ENCODE results near the gene PHRF1. TPM values are rescaled to one million over a fixed set of nuclear protein-coding genes. Genes with fewer than 3 reads are reported as not detected.
A peak's percentile ranks its signal among the peaks of the same experiment; 100 is the strongest.

Gene PHRF1
- total RNA-seq, 1 experiment from 2014 or later: 45.5 TPM

DNA sequence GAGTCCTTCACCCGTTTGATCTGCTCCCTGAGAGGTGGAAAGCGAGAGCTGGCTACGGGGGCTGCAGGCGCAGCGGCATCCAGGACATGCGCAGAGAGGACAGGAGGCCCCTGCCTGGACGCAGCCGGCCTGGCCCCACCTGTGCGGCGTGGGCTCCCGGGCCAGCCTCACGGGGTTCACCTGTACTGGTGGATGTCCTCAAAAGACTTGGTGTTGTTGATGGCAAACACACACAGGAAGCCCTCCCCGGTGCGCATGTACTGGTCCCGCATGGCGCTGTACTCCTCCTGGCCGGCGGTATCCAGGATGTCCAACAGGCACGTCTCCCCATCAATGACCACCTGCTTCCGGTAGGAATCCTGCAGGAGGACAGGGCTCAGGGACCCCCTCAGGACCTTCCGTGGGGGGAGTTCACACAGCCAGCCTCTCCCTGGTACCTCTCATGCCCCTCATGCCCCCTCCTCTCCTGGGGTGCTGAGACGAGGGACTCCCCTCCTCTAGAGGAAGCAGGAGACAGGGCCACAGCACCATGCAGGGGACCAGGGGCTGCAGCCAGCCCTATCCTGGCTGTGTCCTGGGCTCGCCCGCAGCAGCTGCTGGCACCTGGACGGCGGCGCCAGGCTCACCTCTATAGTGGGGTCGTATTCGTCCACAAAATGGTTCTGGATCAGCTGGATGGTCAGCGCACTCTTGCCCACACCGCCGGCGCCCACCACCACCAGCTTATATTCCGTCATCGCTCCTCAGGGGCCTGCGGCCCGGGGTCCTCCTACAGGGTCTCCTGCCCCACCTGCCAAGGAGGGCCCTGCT lies 42.5 kb upstream of the PHRF1 start:
- no peak overlapping the region for H2AFZ ChIP-seq (ENCODE audit: low read depth, low read length, poor library complexity, severe bottlenecking)
- H3K4me3 ChIP-seq (replicated peaks in 1 of 2; ENCODE audit: low read depth in 1 of 2, low read length in 2 of 2): peak overlapping the region; percentile 69 to 90
- DNase-seq (ENCODE audit: low read depth, low spot score) (no peak), ATAC-seq (no peak)
- H3K27me3 ChIP-seq (ENCODE audit: insufficient read depth, low read length): no peaks in the 10 kb centered on the region
- CTCF ChIA-PET: no interaction called here
- H3K27ac ChIP-seq (ENCODE audit: low read depth, low read length): peak overlapping the region; percentile 95; the same call in 1 of the 2 replicates
- intact Hi-C loops (cut with micrococcal nuclease): no loop called here
- H3K4me1 ChIP-seq (ENCODE audit: control insufficient read depth in 1 of 2, insufficient read depth in 2 of 2, low read length in 2 of 2): peaks cover 15 to 33% of the 10 kb centered on the region in 2 experiments; a peak in 3 of 4 replicates
- H3K9me2 ChIP-seq (ENCODE audit: insufficient read depth): no peaks in the 10 kb centered on the region
- H3K4me2 ChIP-seq (ENCODE audit: low read length): peak overlapping the region; percentile 92
- no peaks in the 10 kb centered on the region for H4K20me1 ChIP-seq (ENCODE audit: insufficient read depth)
- no peaks in the 10 kb centered on the region for H3K9me3 ChIP-seq (ENCODE audit: control insufficient read depth in 1 of 2, insufficient read depth in 1 of 2, low read depth in 1 of 2, low read length in 2 of 2)
- TSS peak; percentile 36 for BruUV-seq (replicated peaks)
- RAD21 ChIA-PET (ENCODE audit: low non-redundant PET in 1 of 2, low total read pairs in 2 of 2, uncharacterized antibody in 2 of 2, unreplicated experiment in 2 of 2): no interaction called here
- TF ChIP-seq ZFX (IDR thresholded peaks at IDR 0.05): no peak
- TF ChIP-seq EZH2phosphoT487 (IDR thresholded peaks at IDR 0.05; ENCODE audit: borderline replicate concordance): no peak
- no peak for TF ChIP-seq EZH2 (IDR thresholded peaks at IDR 0.05)
- no peak for TF ChIP-seq TCF7L2 (IDR thresholded peaks at IDR 0.05; ENCODE audit: borderline replicate concordance, extremely low read depth, insufficient read depth, insufficient read length)
- TF ChIP-seq FOSL1 (IDR thresholded peaks at IDR 0.05; ENCODE audit: low read depth): no peak
- no peak for TF ChIP-seq ZNF274 (IDR thresholded peaks at IDR 0.05; ENCODE audit: low read depth, low read length)
- TF ChIP-seq, protein P1, sequence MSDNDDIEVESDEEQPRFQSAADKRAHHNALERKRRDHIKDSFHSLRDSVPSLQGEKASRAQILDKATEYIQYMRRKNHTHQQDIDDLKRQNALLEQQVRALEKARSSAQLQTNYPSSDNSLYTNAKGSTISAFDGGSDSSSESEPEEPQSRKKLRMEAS (IDR thresholded peaks at IDR 0.05): no peak
- no peak for TF ChIP-seq JUND (IDR thresholded peaks at IDR 0.05)
- TF ChIP-seq SRF (IDR thresholded peaks at IDR 0.05; ENCODE audit: low read depth): no peak
- TF ChIP-seq, protein P2, sequence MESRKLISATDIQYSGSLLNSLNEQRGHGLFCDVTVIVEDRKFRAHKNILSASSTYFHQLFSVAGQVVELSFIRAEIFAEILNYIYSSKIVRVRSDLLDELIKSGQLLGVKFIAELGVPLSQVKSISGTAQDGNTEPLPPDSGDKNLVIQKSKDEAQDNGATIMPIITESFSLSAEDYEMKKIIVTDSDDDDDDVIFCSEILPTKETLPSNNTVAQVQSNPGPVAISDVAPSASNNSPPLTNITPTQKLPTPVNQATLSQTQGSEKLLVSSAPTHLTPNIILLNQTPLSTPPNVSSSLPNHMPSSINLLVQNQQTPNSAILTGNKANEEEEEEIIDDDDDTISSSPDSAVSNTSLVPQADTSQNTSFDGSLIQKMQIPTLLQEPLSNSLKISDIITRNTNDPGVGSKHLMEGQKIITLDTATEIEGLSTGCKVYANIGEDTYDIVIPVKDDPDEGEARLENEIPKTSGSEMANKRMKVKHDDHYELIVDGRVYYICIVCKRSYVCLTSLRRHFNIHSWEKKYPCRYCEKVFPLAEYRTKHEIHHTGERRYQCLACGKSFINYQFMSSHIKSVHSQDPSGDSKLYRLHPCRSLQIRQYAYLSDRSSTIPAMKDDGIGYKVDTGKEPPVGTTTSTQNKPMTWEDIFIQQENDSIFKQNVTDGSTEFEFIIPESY (IDR thresholded peaks at IDR 0.05; ENCODE audit: extremely low read depth, insufficient replicate concordance, low read length): no peak
- TF ChIP-seq SIN3A (IDR thresholded peaks at IDR 0.05; ENCODE audit: low read depth): no peak
- no peak for TF ChIP-seq YY1 (IDR thresholded peaks at IDR 0.05; ENCODE audit: extremely low read depth, insufficient replicate concordance, low read depth, low read length)
- no peak for TF ChIP-seq ELF1 (IDR thresholded peaks at IDR 0.05; ENCODE audit: borderline replicate concordance, low read depth)
- TF ChIP-seq, protein P3, sequence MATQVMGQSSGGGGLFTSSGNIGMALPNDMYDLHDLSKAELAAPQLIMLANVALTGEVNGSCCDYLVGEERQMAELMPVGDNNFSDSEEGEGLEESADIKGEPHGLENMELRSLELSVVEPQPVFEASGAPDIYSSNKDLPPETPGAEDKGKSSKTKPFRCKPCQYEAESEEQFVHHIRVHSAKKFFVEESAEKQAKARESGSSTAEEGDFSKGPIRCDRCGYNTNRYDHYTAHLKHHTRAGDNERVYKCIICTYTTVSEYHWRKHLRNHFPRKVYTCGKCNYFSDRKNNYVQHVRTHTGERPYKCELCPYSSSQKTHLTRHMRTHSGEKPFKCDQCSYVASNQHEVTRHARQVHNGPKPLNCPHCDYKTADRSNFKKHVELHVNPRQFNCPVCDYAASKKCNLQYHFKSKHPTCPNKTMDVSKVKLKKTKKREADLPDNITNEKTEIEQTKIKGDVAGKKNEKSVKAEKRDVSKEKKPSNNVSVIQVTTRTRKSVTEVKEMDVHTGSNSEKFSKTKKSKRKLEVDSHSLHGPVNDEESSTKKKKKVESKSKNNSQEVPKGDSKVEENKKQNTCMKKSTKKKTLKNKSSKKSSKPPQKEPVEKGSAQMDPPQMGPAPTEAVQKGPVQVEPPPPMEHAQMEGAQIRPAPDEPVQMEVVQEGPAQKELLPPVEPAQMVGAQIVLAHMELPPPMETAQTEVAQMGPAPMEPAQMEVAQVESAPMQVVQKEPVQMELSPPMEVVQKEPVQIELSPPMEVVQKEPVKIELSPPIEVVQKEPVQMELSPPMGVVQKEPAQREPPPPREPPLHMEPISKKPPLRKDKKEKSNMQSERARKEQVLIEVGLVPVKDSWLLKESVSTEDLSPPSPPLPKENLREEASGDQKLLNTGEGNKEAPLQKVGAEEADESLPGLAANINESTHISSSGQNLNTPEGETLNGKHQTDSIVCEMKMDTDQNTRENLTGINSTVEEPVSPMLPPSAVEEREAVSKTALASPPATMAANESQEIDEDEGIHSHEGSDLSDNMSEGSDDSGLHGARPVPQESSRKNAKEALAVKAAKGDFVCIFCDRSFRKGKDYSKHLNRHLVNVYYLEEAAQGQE (IDR thresholded peaks at IDR 0.05; ENCODE audit: low read depth): no peak
- TF ChIP-seq, protein P4, sequence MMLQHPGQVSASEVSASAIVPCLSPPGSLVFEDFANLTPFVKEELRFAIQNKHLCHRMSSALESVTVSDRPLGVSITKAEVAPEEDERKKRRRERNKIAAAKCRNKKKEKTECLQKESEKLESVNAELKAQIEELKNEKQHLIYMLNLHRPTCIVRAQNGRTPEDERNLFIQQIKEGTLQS (IDR thresholded peaks at IDR 0.05): no peak
- peaks cover 33% of the 10 kb centered on the region for H3K79me2 ChIP-seq (ENCODE audit: insufficient read depth, low read length)
- peaks cover 0 to 26% of the 10 kb centered on the region in 2 experiments; a peak in 2 of 4 replicates for H3K36me3 ChIP-seq (ENCODE audit: control insufficient read depth in 1 of 2, insufficient read depth in 2 of 2, low read length in 2 of 2)
- H3K9ac ChIP-seq (ENCODE audit: low read length): peak overlapping the region; percentile 89
- POLR2A ChIA-PET: no interaction called here

Data from HCT116 (cell line).